GM19468 (cell line): Measurements from ENCODE around the gene SERINC3.
A peak's percentile ranks its signal among the peaks of the same experiment; 100 is the strongest.
"Not testable (repeated sequence)": the region's sequence is repeated elsewhere in the genome, so short reads cannot be mapped to it uniquely, and the experiment has no call there.

Experiments used
- ATAC-seq: cut with Tn5 transposase; IDR thresholded peaks from one replicate; pipeline ENCODE4 v1.9.1; 2021; ENCODE audit warnings: mild to moderate bottlenecking, moderate library complexity, moderate number of reproducible peaks; ENCODE audit not compliant: unreplicated experiment; ENCODE audit errors: extremely low read depth

Gene SERINC3

DNA sequence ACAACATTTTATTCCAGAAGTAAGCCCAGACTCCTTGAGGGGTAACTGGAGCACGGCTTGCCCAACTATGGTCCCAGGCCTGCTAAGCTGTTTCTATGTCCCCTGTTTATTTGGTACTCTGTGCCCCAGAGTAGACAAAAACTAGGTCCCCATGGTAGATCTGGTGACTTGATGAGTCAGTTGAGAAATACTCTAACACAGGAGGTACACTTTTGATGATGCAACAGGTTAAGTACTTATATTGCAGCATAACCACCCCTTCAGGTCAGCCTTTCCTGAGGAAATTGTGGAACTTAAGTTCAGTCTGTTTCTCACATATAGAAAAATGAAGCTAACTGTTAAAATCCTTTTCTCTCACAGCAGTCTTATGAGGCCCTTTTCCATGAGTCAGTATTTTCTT lies 26.6 kb downstream of the SERINC3 start:
- no peak for ATAC-seq

DNA sequence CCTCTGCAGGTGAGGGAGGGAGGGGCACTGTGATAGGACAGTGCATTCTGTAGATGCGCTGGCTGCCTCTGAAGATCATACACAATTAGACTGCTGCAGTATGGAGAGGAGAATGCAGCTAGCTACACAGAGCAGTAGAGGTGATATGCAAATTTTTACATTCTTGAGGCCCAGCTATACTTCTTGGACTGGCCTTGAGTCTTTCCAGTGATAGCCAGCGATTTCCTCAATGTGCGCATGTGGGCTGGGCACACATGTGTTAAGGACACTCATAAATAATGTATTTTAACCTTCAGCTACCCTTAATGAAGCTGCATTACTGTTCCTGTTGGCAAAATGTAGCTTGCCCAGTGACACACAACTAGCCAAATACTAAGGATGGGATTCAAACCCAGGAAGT lies 27.2 kb downstream of the SERINC3 start:
- no peak for ATAC-seq

DNA sequence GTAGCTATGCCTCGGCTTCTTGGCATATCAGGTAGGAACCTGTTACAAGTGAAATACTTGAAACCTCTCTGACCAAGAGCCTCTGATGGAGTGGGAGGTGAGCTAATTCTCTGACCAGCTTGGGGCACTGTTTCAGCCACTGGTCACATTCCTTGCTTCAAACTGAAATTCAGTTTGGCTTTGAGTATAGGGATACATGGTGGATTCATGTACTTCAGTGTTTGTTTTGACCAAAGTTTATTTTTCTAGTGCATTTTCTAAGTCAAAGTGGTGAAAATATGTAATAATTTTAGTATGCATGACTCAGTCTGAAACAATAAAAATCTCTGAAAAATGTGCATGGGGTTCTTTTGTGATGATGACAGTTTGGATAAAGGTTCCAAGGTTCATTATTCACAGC lies 27.6 kb downstream of the SERINC3 start:
- ATAC-seq: no peak

- ATAC-seq: no peak
Observed at GRCh38 chr20:44491635-44492395, 30.1 kb downstream of the SERINC3 start.

DNA sequence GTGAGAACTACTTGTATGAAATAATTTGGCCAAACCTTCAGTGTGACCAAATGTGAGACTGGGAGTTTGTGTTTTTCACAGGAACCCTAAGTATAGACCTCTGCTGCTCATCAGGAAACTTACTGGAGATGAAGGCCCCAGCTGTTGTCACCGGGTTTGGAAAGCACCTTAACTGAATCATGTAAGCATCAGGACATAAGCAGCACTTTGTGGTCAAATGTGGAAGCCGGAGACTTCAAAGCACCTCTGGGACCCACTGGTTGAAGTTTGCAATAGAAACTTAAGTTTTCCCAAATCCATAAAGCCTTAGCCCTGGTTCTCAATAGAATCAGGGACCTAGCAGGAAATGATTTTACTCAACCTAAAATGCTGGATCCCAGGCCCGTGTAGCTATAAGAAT lies 31.9 kb downstream of the SERINC3 start:
- no peak for ATAC-seq

- ATAC-seq: no peak
Observed at GRCh38 chr20:44489223-44489622, 32.6 kb downstream of the SERINC3 start.

DNA sequence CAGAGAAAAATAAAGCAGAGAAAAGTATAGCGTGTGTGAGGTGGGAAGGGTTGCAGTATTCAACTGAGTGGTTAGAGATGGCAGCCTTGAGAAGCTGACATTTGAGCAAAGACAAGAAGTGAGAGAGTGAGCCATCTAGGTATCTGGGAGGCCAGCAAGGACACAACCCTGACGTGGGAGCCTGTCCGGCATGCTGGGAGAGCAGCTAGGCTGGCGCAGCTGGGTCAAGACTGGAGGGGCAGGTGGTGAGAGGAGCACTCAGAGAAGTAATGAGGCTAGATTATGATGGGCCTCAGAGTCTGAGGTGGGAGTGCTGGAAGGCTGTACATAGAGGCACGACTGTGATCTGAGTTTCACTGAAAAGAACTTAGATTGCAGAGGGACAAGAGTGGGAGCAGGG lies 33.3 kb downstream of the SERINC3 start:
- ATAC-seq: no peak

DNA sequence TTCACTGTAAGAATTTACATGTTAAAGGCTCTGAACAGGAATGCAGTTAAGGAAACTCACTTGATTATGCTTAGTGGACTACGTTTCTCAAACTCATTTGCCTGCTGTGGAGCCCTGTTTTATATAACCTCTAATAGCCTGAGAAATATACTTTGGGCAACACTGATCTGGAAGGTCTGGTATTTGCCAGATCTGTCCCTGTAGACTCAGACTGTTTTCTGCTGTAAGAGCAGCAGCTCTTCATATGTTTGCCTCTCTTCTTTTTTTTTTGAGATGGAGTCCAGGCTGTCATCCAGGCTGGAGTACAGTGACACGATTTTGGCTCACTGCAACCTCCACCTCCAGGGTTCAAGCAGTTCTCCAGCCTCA lies 36.1 kb downstream of the SERINC3 start:
- ATAC-seq: no peak

- ATAC-seq: no peak
Observed at GRCh38 chr20:44485078-44485829, 36.6 kb downstream of the SERINC3 start.

GRCh38 chr20:44483112-44483511 lies 38.8 kb downstream of the SERINC3 start:
- ATAC-seq: no peak

DNA sequence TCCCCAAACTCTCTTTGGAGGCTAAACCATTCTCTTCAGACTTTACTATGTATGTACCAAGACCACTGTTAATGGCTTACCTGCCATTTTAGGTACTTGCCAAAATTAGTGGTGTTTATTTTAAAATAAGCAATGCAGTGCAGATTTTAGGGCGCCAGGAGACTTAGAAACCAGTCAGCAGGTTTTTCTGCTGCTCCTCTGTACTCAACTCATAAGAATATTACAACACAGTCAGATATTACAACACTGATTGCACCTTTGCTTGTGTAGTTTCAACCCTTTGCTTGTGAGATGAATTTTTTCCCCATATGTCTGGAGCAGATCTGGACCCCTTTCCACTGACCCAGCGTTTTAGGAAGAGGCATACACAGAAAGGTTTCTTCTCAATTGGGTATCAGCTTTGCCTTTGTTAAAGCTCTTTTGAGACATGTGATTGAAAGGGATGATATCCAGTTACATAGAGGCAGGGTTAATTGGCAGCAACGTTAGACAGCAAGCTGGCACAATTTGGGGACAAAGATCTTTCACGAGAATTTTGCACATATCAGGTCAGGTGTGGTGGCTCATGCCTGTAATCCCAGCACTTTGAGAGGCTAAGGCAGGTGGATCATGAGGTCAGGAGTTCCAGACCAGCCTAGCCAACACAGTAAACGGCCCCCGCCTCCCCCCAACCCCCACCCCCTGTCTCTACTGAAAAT lies 40.0 kb downstream of the SERINC3 start:
- no peak for ATAC-seq

- ATAC-seq: no peak
Observed at GRCh38 chr20:44480097-44480496, 41.8 kb downstream of the SERINC3 start.

DNA sequence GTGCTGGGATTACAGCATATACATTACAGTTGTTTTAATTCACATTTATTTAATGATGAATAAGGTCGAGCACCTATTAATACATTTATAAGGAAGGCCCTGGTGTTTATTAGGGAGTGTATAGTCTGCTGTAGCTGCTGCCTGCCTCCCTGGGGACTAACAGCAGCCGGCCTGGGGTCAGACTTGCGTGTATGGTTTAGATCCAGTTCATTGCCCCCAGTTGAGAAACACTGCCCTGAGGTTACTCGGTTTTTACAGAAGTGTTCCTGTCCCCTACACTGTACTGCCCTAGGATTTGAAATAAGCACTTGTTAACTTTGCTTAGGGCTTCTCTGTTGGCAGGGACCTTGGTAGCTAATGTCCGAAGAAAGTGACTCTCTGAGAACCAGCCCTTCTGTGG lies 42.2 kb downstream of the SERINC3 start:
- ATAC-seq: no peak

GRCh38 chr20:44478206-44478605 lies 43.7 kb downstream of the SERINC3 start:
- no peak for ATAC-seq

DNA sequence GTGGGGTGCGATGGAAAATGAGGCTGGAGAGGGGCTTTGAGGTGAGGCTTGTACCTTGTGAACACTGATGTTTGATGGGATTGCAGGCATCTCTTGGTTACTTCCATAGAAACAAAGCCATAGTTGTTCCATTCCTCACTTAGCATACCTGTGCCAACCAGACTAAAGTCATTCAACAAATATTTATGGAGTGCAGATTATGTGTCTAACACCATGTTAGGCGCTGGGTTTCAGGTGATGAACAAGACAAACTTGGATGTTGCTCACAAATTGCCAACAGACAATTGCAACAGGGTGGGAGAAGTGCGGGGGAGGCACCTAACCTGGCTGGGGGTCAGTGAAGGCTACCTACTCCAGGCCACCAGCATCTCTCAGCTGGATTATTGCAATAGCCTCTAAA lies 44.7 kb downstream of the SERINC3 start:
- ATAC-seq: no peak

- peak; percentile 54 for ATAC-seq
Observed at GRCh38 chr20:44475694-44476560, 45.9 kb downstream of the SERINC3 start, which contains the start of gene TTPAL. TTPAL (plus strand) TSS chr20:44475874; CDS start chr20:44480000, 4,126 bp downstream.

DNA sequence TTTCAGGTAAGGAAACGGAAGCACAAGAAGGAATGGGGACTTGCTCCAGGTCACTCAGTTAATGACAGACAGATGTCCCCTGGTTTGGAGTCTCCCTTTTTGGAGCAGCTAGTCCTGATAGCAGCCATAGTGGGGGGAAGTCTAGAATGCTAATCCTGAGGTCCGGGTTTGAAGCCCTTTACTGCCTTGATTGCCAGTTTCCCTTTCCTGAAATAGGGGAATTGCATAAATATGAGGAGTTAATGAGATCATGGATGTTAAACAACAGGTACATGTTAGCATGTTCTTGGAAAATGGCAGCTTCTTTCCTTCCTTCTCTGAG lies 46.5 kb downstream of the SERINC3 start:
- no peak for ATAC-seq

DNA sequence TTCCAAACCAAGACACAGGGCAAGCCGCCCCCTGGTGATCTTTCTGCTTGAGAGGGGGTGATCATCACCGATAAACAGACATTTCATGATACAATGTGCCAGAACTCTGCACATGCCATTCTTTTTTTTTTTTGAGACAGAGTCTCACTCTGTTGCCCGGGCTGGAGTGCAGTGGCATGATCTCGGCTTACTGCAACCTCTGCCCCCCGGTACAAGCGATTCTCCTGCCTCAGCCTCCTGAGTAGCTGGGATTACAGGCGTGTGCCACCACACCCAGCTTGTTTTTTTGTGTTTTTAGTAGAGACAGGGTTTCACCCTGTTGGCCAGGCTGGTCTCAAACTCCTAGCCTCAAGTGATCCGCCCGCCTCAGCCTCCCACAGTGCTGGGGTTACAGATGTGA lies 49.6 kb downstream of the SERINC3 start:
- not testable (repeated sequence) for ATAC-seq

DNA sequence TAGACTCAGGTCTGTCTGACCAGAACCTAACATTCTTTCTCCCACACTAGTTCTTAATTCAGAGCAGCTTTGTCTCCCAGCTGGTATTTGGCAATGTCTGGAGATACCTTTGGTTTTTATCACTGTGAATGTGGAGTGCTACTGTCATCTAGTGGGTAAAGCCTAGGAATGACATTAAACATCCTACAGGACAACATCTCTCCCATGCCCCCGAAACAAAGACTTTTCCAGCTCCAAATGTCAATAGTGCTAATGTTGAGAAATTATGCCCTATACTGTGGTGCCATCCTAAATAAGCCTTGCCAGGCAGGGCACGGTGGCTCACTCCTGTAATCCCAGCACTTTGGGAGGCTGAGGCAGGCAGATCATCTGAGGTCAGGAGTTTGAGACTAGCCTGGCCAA lies 50.4 kb downstream of the SERINC3 start:
- ATAC-seq: no peak

DNA sequence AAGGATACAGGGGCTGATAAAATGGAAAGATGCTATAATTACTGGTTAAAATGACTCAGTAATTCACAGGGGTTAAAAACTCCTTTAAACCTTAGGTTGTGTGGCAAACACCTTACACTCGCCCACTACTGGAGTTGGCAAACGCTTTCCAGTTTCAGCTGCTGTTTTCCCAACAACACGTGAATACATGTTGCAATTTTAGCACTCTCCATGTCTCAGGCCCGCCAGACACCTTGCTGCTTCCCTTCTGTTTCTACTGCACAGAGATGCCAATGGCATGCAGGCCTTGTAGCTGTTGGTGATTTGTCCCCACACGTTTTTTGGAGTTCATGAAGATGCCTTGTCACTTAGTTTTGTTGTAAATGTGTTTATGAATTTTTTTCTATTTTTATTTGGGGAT lies 51.5 kb downstream of the SERINC3 start:
- no peak for ATAC-seq
